Trophoblast cell (in vitro differentiated cells and primary cell): ENCODE data around the gene SPDYE1.
A peak's percentile ranks its signal among the peaks of the same experiment; 100 is the strongest.
"Not testable (repeated sequence)": the region's sequence is repeated elsewhere in the genome, so short reads cannot be mapped to it uniquely, and the experiment has no call there.

Source experiments
- DNase-seq, 2 donors: peaks; one replicate each; pipeline ENCODE4 v3.0.0-alpha.2; 2016
- H2AFZ ChIP-seq: 2 replicates; pipeline ENCODE4 v1.6.1; 2013; ENCODE audit warnings: low read length, moderate library complexity, mild to moderate bottlenecking; ENCODE audit not compliant: insufficient read depth, poor library complexity
- H2AK5ac ChIP-seq: 2 replicates; pipeline ENCODE4 v1.6.1; 2013; ENCODE audit warnings: mild to moderate bottlenecking, low read length
- H2BK120ac ChIP-seq: 2 replicates; pipeline ENCODE4 v1.6.1; 2013; ENCODE audit warnings: low read length, mild to moderate bottlenecking, moderate library complexity; ENCODE audit not compliant: insufficient read depth, poor library complexity
- H2BK12ac ChIP-seq: 2 replicates; pipeline ENCODE4 v1.6.1; 2013; ENCODE audit warnings: mild to moderate bottlenecking, low read length, moderate library complexity
- H2BK5ac ChIP-seq: 2 replicates; pipeline ENCODE4 v1.6.1; 2013; ENCODE audit warnings: low read length, low read depth, moderate library complexity, mild to moderate bottlenecking; ENCODE audit not compliant: poor library complexity
- H3K14ac ChIP-seq: 2 replicates; pipeline ENCODE4 v1.6.1; 2013; ENCODE audit warnings: mild to moderate bottlenecking, low read length
- H3K18ac ChIP-seq: 2 replicates; pipeline ENCODE4 v1.6.1; 2013; ENCODE audit warnings: mild to moderate bottlenecking, low read length
- H3K23ac ChIP-seq: 2 replicates; pipeline ENCODE4 v1.6.1; 2013; ENCODE audit warnings: low read length
- H3K27ac ChIP-seq: 2 replicates; pipeline ENCODE4 v1.5.1; 2013; ENCODE audit warnings: low read depth, mild to moderate bottlenecking, inconsistent platforms, low read length, moderate library complexity
- H3K27me3 ChIP-seq: 2 replicates; pipeline ENCODE4 v1.6.1; 2013; ENCODE audit warnings: inconsistent platforms, mild to moderate bottlenecking, low read length, moderate library complexity; ENCODE audit not compliant: insufficient read depth
- H3K36me3 ChIP-seq, 2 experiments: 1 replicate in 1 of 2; 2 replicates in 1 of 2; pipeline ENCODE4 v1.6.1; 2013; ENCODE audit warnings: low read length in 2 of 2, mild to moderate bottlenecking in 2 of 2, moderate library complexity in 1 of 2; ENCODE audit not compliant: insufficient read depth in 2 of 2, control insufficient read depth in 1 of 2
- H3K4ac ChIP-seq: 2 replicates; pipeline ENCODE4 v1.6.1; 2013; ENCODE audit warnings: low read depth, mild to moderate bottlenecking, low read length, moderate library complexity
- H3K4me1 ChIP-seq, 2 experiments: 1 replicate in 1 of 2; 2 replicates in 1 of 2; pipeline ENCODE4 v1.6.1; 2013; ENCODE audit warnings: low read length in 2 of 2, mild to moderate bottlenecking in 2 of 2, moderate library complexity in 1 of 2; ENCODE audit not compliant: insufficient read depth in 2 of 2, control insufficient read depth in 1 of 2
- H3K4me2 ChIP-seq: 2 replicates; pipeline ENCODE4 v1.6.1; 2013; ENCODE audit warnings: inconsistent platforms, mild to moderate bottlenecking, low read length, moderate library complexity
- H3K4me3 ChIP-seq: 2 replicates; pipeline ENCODE4 v1.5.1; 2013; ENCODE audit warnings: mild to moderate bottlenecking, low read depth, low read length, inconsistent platforms
- H3K79me1 ChIP-seq: one replicate; pipeline ENCODE4 v1.6.1; 2013; ENCODE audit warnings: low read length
- H3K79me2 ChIP-seq: 2 replicates; pipeline ENCODE4 v1.6.1; 2013; ENCODE audit warnings: low read length, mild to moderate bottlenecking; ENCODE audit not compliant: control insufficient read depth, insufficient read depth, poor library complexity
- H3K9ac ChIP-seq: 2 replicates; pipeline ENCODE4 v1.6.1; 2013; ENCODE audit warnings: mild to moderate bottlenecking, low read length
- H3K9me3 ChIP-seq: 2 replicates; pipeline ENCODE4 v1.6.1; 2013; ENCODE audit warnings: low read depth, mild to moderate bottlenecking, control low read depth, inconsistent platforms, low read length; ENCODE audit not compliant: insufficient read depth
- H4K12ac ChIP-seq: 2 replicates; pipeline ENCODE4 v1.6.1; 2013; ENCODE audit warnings: low read depth, mild to moderate bottlenecking, low read length, moderate library complexity
- H4K8ac ChIP-seq: 2 replicates; pipeline ENCODE4 v1.6.1; 2013; ENCODE audit warnings: low read depth, mild to moderate bottlenecking, low read length, moderate library complexity
- H4K91ac ChIP-seq: one replicate; pipeline ENCODE4 v1.6.1; 2013; ENCODE audit warnings: low read depth, mild to moderate bottlenecking, low read length, moderate library complexity
- WGBS: extraction: QIAGEN DNeasy Blood & Tissue Kit; methylation state at CpG from one replicate; pipeline ENCODE4 v1.1.7; 2013; ENCODE audit warnings: missing lambda C conversion rate; ENCODE audit not compliant: insufficient read length, insufficient coverage; ENCODE audit errors: extremely low coverage; 5-methylcytosine and 5-hydroxymethylcytosine counted together

SPDYE1 gene

DNA sequence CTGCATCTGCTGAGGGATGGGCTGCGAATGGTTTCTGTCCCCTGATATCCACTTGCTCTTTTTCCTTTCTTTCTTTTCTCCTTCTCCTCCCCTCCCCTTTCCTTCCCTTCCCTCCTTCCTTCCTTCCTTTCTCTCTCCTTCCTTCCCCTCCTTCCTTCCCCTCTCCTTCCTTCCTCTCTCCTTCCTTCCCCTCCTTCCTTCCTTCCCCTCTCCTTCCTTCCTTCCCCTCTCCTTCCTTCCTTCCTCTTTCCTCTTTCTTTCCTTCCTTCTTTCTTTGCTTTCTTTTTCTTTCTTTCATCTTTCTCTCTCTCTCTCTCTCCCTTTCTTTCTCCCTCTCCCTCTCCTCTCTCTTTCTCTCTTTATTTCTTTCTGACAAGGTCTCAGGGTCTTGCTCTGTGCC lies 20.2 kb upstream of the SPDYE1 start:
- H3K23ac ChIP-seq, result no peak overlapping the region
- H3K18ac ChIP-seq, result no peak overlapping the region
- H2AK5ac ChIP-seq, result no peak overlapping the region
- no CpG with 5 or more reads among the region's 1 CpG for WGBS
- no peak overlapping the region for H3K4me2 ChIP-seq
- no peak overlapping the region for H4K8ac ChIP-seq
- no peak for DNase-seq
- no peak overlapping the region for H3K4ac ChIP-seq
- no peak overlapping the region for H4K91ac ChIP-seq
- H3K79me1 ChIP-seq, result no peaks in the 10 kb centered on the region
- no peaks in the 10 kb centered on the region for H3K4me1 ChIP-seq
- no peak overlapping the region for H2BK120ac ChIP-seq
- no peak overlapping the region for H4K12ac ChIP-seq
- no peak overlapping the region for H3K9ac ChIP-seq
- H3K27me3 ChIP-seq, result no peaks in the 10 kb centered on the region
- H3K79me2 ChIP-seq, result no peaks in the 10 kb centered on the region
- H2AFZ ChIP-seq, result no peak overlapping the region
- no peaks in the 10 kb centered on the region for H3K9me3 ChIP-seq
- no peak overlapping the region for H3K27ac ChIP-seq
- H3K36me3 ChIP-seq, result no peaks in the 10 kb centered on the region
- H2BK12ac ChIP-seq, result no peak overlapping the region
- H3K4me3 ChIP-seq, result no peak overlapping the region
- no peak overlapping the region for H2BK5ac ChIP-seq
- H3K14ac ChIP-seq, result no peak overlapping the region

DNA sequence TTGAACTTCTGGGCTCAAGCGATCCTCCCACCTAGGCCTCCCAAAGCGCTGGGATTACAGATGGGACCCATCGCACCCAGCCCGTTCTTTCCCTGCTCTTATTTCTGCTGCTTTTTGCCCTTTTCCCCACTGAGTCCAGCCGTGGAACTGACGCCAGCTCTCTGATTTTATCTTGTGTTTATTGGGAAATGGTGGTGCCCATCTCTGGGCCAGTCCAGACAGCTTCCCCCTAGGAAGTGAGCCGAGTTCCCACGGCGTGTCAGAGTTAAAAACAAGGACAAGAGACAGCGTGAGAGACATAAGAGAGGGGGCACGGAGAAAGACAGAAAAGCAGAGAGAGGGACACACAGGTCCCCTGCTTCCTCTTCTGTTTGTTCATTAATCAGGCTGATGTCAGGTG lies 19.6 kb upstream of the SPDYE1 start:
- H3K4me1 ChIP-seq, result not testable (repeated sequence)
- WGBS, result no CpG with 5 or more reads among the region's 11 CpGs

DNA sequence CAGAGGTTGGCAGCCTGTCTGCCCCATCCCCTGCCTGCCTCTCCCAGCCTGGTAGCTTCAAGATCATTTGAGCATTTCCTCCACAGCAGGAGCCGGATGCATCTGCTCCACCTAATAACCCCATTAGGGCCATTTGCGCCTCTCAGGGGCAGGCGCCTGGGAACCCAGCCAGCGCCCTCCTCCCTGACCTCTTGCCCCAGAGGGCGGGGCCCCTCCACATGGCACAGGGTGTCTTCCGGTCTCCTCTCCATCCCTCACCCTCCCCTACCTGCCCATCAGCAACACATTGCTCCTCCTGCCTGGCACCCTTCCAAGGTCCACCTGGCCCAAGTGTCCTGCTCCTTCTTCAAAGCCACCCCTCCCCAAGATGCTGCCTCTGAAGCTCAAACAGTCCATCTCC lies 14.8 kb upstream of the SPDYE1 start:
- H3K23ac ChIP-seq, H3K9me3 ChIP-seq, H2BK12ac ChIP-seq, H3K4me3 ChIP-seq, H3K79me2 ChIP-seq, H2AFZ ChIP-seq, H3K36me3 ChIP-seq, H2AK5ac ChIP-seq, DNase-seq, H2BK5ac ChIP-seq, H3K4me1 ChIP-seq, H2BK120ac ChIP-seq, H3K79me1 ChIP-seq, H3K4ac ChIP-seq, H3K9ac ChIP-seq, H4K8ac ChIP-seq, H3K27me3 ChIP-seq, H3K4me2 ChIP-seq, H4K91ac ChIP-seq, H3K27ac ChIP-seq, H3K14ac ChIP-seq, H4K12ac ChIP-seq, H3K18ac ChIP-seq: not testable (repeated sequence)
- no CpG with 5 or more reads among the region's 6 CpGs for WGBS

More for the DNA sequence above, 19.6 kb upstream of the SPDYE1 start:
- not testable (repeated sequence) for H4K12ac ChIP-seq, H2BK120ac ChIP-seq, H2AFZ ChIP-seq, H3K9ac ChIP-seq, H3K4ac ChIP-seq, H3K79me1 ChIP-seq, H3K14ac ChIP-seq, H2BK12ac ChIP-seq, H2BK5ac ChIP-seq, H3K36me3 ChIP-seq, H3K4me3 ChIP-seq, H3K9me3 ChIP-seq, H3K4me2 ChIP-seq, H3K18ac ChIP-seq, H3K79me2 ChIP-seq, H3K23ac ChIP-seq, H3K27ac ChIP-seq, H4K91ac ChIP-seq, H2AK5ac ChIP-seq, H3K27me3 ChIP-seq, H4K8ac ChIP-seq
- DNase-seq, result peak in 1 of 2 donors; percentile 13

DNA sequence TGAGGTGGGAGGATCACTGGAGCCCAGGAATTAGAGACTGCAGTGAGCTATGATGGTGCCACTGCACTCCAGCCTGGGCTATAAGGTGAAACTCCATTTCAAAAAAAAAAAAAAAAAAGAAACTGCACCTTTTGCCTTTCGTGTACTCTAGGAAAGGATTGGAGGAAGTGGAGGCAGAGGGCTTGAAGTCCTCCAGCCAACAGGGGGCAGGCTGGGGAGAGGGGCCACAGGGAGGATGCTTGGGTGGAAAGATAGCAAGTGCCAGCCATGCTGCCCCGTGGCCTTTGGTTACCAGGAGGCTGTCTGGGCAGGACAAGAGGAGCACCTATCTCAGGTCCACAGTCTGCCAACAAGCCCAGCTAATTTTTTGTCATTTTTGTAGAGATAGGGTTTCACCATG lies 14.0 kb upstream of the SPDYE1 start:
- H4K91ac ChIP-seq, H3K9ac ChIP-seq, H3K36me3 ChIP-seq, H2BK12ac ChIP-seq, H3K27ac ChIP-seq, H2AFZ ChIP-seq, H4K12ac ChIP-seq, H3K23ac ChIP-seq, H2BK120ac ChIP-seq, H3K79me1 ChIP-seq, H2AK5ac ChIP-seq, H3K27me3 ChIP-seq, H3K14ac ChIP-seq, DNase-seq, H3K4me1 ChIP-seq, H4K8ac ChIP-seq, H2BK5ac ChIP-seq, H3K4ac ChIP-seq, H3K4me2 ChIP-seq, H3K9me3 ChIP-seq, H3K4me3 ChIP-seq, H3K18ac ChIP-seq, H3K79me2 ChIP-seq: not testable (repeated sequence)
- no CpG with 5 or more reads among the region's 2 CpGs for WGBS
